Measurements from ENCODE around the gene RHOBTB3. TPM values are rescaled to one million over a fixed set of nuclear protein-coding genes. Genes with fewer than 3 reads are reported as not detected.
A peak's percentile ranks its signal among the peaks of the same experiment; 100 is the strongest.

RHOBTB3 gene
- total RNA-seq, 1 experiment from 2014 or later, result 84.3 TPM

DNA sequence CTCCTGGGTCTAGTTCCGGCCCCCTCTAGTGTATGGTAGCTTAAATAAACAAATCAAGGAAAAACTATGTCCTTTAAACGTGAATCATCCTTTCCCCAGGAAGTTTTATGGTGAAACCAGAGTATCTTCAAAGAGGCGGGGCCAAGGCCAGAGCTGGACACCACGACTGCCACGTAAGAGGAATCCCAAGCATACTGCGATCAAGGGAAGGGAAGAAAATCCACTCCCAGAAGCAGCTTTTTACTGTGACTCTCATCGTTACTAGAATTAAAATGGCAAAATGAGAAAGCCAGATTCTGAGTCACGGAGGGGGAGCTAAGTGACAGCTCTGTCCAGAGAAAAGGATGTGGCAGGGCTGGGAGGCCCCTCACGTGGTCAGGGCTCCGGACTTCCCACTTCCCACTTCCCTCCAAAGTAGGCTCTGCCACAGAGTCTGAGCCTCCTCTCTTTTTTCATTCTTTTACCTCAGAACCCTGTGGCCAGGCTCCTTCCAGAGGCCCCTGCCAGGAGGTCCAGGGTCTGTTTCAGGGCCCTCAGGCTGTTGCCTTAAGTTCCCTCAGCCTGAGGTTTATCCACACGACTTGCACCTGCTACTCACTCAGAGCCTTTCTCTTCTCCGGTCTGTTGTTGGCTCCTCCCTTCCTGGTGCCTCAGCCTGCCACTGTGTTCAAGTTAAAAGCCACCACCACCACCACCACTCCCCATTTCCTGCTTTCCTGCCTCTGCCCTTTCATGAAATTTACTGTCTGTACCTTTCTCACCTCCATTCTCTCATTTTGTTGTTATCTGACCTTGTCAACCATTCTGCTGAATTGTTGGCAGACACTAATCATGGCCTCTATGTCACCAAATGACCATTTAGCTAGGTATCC is 92.8 kb downstream of the RHOBTB3 start:
- H4K20me1 ChIP-seq (ENCODE audit: insufficient read depth), result no peaks in the 10 kb centered on the region
- H3K4me2 ChIP-seq (ENCODE audit: low read length), result peak overlapping the region; percentile 89
- intact Hi-C loops (cut with micrococcal nuclease), result loop anchor here (2.0 to 5.0 kb wide), 2 partner anchors 92 to 113 kb away; partner anchors contain the start of gene RHOBTB3
- ChIA-PET POLR2A (interaction anchor here (0.7 to 2.2 kb wide), 7 partner anchors 7 to 177 kb away, joined by 3 to 14 read pairs (median 3); partner anchors contain the start of genes RFESD and RHOBTB3), CTCF (interaction anchor here (2.1 kb wide), 1 partner anchor 10 kb away, joined by 6 read pairs; no protein-coding TSS in a partner anchor), RAD21 (ENCODE audit: low non-redundant PET in 1 of 2, low total read pairs in 2 of 2, uncharacterized antibody in 2 of 2, unreplicated experiment in 2 of 2) (no interaction called here)
- H3K9me3 ChIP-seq (ENCODE audit: control insufficient read depth in 1 of 2, insufficient read depth in 1 of 2, low read depth in 1 of 2, low read length in 2 of 2), result no peaks in the 10 kb centered on the region
- H3K9me2 ChIP-seq (ENCODE audit: insufficient read depth), result no peaks in the 10 kb centered on the region
- H3K27ac ChIP-seq (ENCODE audit: low read depth, low read length), result peak overlapping the region; percentile 70
- H3K27me3 ChIP-seq (ENCODE audit: insufficient read depth, low read length), result no peaks in the 10 kb centered on the region
- DNase-seq (ENCODE audit: low read depth, low spot score) (peak; percentile 85), ATAC-seq (peak; percentile 66)
- peak overlapping the region; percentile 87 for H2AFZ ChIP-seq (ENCODE audit: low read depth, low read length, poor library complexity, severe bottlenecking)
- H3K4me3 ChIP-seq (replicated peaks in 1 of 2; ENCODE audit: low read depth in 1 of 2, low read length in 2 of 2), result peak overlapping the region; percentile 69 to 75
- no peaks in the 10 kb centered on the region; a peak in 1 of 4 replicates for H3K36me3 ChIP-seq (ENCODE audit: control insufficient read depth in 1 of 2, insufficient read depth in 2 of 2, low read length in 2 of 2)
- H3K9ac ChIP-seq (ENCODE audit: low read length), result peak overlapping the region; percentile 49
- TSS peak; percentile 92 for BruUV-seq (replicated peaks)
- H3K4me1 ChIP-seq (ENCODE audit: control insufficient read depth in 1 of 2, insufficient read depth in 2 of 2, low read length in 2 of 2), result peaks cover 25 to 36% of the 10 kb centered on the region in 2 experiments
- H3K79me2 ChIP-seq (ENCODE audit: insufficient read depth, low read length), result no peaks in the 10 kb centered on the region
- TF ChIP-seq REST (IDR thresholded peaks at IDR 0.05; ENCODE audit: low read depth) (no peak), SP1 (IDR thresholded peaks at IDR 0.05; ENCODE audit: low read depth) (peak; percentile 89), ELF1 (IDR thresholded peaks at IDR 0.05; ENCODE audit: borderline replicate concordance, low read depth) (no peak; the same call in 1 of the 2 replicates), ZBTB33 (IDR thresholded peaks at IDR 0.05; ENCODE audit: extremely low read depth, insufficient replicate concordance, low read length) (no peak), ATF3 (IDR thresholded peaks at IDR 0.05) (no peak), FOSL1 (IDR thresholded peaks at IDR 0.05; ENCODE audit: low read depth) (peak; percentile 80), ZNF274 (IDR thresholded peaks at IDR 0.05; ENCODE audit: low read depth, low read length) (no peak), YY1 (IDR thresholded peaks at IDR 0.05; ENCODE audit: extremely low read depth, insufficient replicate concordance, low read depth, low read length) (peak; percentile 35), ZFX (IDR thresholded peaks at IDR 0.05) (no peak), SRF (IDR thresholded peaks at IDR 0.05; ENCODE audit: low read depth) (no peak), SIN3A (IDR thresholded peaks at IDR 0.05; ENCODE audit: low read depth) (peak; percentile 60; the same call in 1 of the 2 replicates), CBX3 (IDR thresholded peaks at IDR 0.05; ENCODE audit: low read depth) (peak; percentile 9; the same call in 1 of the 2 replicates), EZH2phosphoT487 (IDR thresholded peaks at IDR 0.05; ENCODE audit: borderline replicate concordance) (no peak), TCF7L2 (IDR thresholded peaks at IDR 0.05; ENCODE audit: borderline replicate concordance, extremely low read depth, insufficient read depth, insufficient read length) (peak; percentile 29), EGR1 (IDR thresholded peaks at IDR 0.05; ENCODE audit: low read depth) (no peak), CEBPB (IDR thresholded peaks at IDR 0.05; ENCODE audit: low read depth) (peak; percentile 64), RAD21 (IDR thresholded peaks at IDR 0.05; ENCODE audit: low read depth) (no peak), EZH2 (IDR thresholded peaks at IDR 0.05) (no peak), JUND (IDR thresholded peaks at IDR 0.05) (peak; percentile 92), POLR2A (IDR thresholded peaks at IDR 0.05; ENCODE audit: borderline replicate concordance, extremely low read depth, insufficient read depth, insufficient read length) (peak; percentile 31), POLR2AphosphoS5 (IDR thresholded peaks at IDR 0.05; ENCODE audit: low read depth, low read length) (peak; percentile 70)
- TF ChIP-seq, protein P1, sequence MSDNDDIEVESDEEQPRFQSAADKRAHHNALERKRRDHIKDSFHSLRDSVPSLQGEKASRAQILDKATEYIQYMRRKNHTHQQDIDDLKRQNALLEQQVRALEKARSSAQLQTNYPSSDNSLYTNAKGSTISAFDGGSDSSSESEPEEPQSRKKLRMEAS (IDR thresholded peaks at IDR 0.05), result peak; percentile 78
